Lower lobe of right lung (tissue), 2 donors: ENCODE results near the gene HDDC2. TPM values are rescaled to one million over a fixed set of nuclear protein-coding genes. Genes with fewer than 3 reads are reported as not detected.

Source experiments
- ATAC-seq, 2 donors: fragments of 200-7000 bp; cut with Tn5 transposase; one replicate each; pipeline ENCODE4 v1.9.1; 2020 to 2022; ENCODE audit warnings: mild to moderate bottlenecking in 2 of 2, moderate library complexity in 2 of 2
- DNase-seq: peaks from one replicate; pipeline ENCODE4 v3.0.0-alpha.2; 2020
- H3K27ac ChIP-seq: fragments of 200-600 bp; one replicate; pipeline ENCODE4 v1.8.0; 2022
- H3K27me3 ChIP-seq: fragments of 200-600 bp; one replicate; pipeline ENCODE4 v1.8.0; 2022; ENCODE audit warnings: low read depth
- H3K36me3 ChIP-seq: fragments of 200-600 bp; one replicate; pipeline ENCODE4 v1.8.0; 2022; ENCODE audit warnings: mild to moderate bottlenecking
- H3K4me1 ChIP-seq: fragments of 200-600 bp; one replicate; pipeline ENCODE4 v1.8.0; 2022
- H3K4me3 ChIP-seq: fragments of 200-600 bp; one replicate; pipeline ENCODE4 v1.8.0; 2022; ENCODE audit warnings: mild to moderate bottlenecking
- H3K9me3 ChIP-seq: fragments of 200-600 bp; one replicate; pipeline ENCODE4 v1.8.0; 2022
- intact Hi-C: fragments of 100-400 bp; cut with DNase I; formaldehyde crosslinking; loops from one replicate; pipeline ENCODE4 v1.11.0; 2022
- total RNA-seq: library from RNA; stranded (reverse); fragmentation: NEBNext Ultra II Directional; extraction: Animal tissue kit (Norgen Biotek cat#: 25700); gene quantifications from one replicate; pipeline ENCODE4 v1.2.1, GENCODE V29; 2021
- TF ChIP-seq, protein P1 (sequence below): fragments of 200-600 bp; IDR thresholded peaks from one replicate; pipeline ENCODE4 v1.8.0; 2022; ENCODE audit warnings: antibody characterized with exemption, mild to moderate bottlenecking
- donor health status: DM: no; HTN: yes; CAD: no; lungs with severe emphysema.

The HDDC2 gene
- total RNA-seq, 1 donor from 2014 or later, result 55.4 TPM

DNA sequence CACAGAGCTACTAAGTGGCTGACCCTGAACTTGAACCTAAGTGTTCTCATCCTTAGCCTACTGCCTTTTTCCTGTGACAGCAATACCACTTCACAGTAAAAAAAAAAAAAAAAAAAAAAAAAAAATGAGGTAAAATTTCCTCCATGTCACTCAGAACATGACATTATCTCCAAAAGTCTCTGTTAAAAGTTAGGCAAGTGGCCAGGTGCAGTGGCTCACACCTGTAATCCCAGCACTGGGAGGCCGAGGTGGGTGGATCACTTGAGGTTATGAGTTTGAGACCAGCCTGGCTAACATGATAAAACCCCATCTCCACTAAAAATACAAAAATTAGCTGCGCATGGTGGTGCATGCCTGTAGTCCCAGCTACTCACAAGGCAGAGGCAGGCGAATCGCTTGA, 11.2 kb upstream of the HDDC2 start:
- Histone ChIP-seq H3K4me3 (no peak overlapping the region), H3K36me3 (no peaks in the 10 kb centered on the region), H3K9me3 (no peaks in the 10 kb centered on the region), H3K27me3 (no peaks in the 10 kb centered on the region), H3K27ac (no peak overlapping the region), H3K4me1 (no peaks in the 10 kb centered on the region)
- TF ChIP-seq, protein P1, sequence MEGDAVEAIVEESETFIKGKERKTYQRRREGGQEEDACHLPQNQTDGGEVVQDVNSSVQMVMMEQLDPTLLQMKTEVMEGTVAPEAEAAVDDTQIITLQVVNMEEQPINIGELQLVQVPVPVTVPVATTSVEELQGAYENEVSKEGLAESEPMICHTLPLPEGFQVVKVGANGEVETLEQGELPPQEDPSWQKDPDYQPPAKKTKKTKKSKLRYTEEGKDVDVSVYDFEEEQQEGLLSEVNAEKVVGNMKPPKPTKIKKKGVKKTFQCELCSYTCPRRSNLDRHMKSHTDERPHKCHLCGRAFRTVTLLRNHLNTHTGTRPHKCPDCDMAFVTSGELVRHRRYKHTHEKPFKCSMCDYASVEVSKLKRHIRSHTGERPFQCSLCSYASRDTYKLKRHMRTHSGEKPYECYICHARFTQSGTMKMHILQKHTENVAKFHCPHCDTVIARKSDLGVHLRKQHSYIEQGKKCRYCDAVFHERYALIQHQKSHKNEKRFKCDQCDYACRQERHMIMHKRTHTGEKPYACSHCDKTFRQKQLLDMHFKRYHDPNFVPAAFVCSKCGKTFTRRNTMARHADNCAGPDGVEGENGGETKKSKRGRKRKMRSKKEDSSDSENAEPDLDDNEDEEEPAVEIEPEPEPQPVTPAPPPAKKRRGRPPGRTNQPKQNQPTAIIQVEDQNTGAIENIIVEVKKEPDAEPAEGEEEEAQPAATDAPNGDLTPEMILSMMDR, result no peak
- DNase-seq (no peak), ATAC-seq (no peak)
- intact Hi-C loops, result loop anchor here (5.0 kb wide), 1 partner anchor 439 kb away; no protein-coding TSS in a partner anchor

DNA sequence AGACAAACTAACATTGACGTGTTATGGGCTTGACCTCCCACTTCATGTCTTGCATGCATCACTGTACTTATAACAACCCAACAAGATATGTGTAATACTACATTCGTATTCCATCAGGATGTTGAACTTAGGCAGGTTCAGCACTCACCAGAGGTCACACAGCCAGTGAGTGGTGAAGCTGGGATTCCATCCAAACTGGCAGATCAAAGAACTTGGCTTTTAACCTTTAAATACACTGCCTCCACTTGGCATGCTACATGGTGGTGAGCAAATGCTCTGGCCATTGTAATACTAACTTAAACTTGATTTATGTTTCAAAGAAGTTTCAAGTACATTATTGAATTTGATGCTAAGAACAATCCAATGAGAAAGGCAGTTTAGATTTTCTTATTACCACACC, 10.7 kb upstream of the HDDC2 start:
- H3K27ac ChIP-seq, result no peak overlapping the region
- H3K27me3 ChIP-seq, result no peaks in the 10 kb centered on the region
- H3K36me3 ChIP-seq, result no peaks in the 10 kb centered on the region
- no peak overlapping the region for H3K4me3 ChIP-seq
- no peaks in the 10 kb centered on the region for H3K4me1 ChIP-seq
- ATAC-seq (peak in 1 of 2 donors; percentile 6), DNase-seq (no peak)
- intact Hi-C loops, result loop anchor here (5.0 kb wide), 1 partner anchor 440 kb away; no protein-coding TSS in a partner anchor
- no peaks in the 10 kb centered on the region for H3K9me3 ChIP-seq
- TF ChIP-seq, protein P1, result no peak

DNA sequence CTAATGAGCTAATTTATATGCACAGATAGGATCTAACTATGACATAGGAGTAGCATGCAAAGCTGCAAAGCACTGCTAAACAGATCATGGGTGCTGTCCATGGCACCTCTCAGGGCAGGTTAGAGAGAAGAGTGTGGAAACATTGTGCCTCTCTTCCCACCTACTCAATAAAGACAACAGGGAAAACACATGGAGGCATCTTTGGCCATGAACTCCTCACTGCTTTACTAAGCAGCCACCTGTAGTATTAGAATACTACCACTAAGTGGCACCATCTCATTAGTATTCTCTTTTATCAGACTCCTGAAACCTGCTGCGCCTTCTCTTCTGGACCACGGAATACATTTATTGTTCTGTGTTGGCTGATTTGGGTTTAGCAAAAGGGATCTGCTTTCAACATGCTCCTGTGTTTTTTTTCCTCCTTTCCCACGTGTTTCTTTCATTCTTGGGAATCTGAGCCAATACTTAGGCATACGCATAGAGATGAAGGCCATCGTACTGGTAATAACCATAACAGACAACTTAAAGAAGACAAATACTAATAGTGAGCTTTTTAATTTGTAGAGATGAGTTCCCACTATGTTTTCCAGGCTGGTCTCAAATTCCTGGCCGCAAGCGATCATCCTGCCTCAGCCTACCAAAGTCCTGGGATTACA, 9.4 kb upstream of the HDDC2 start:
- H3K9me3 ChIP-seq, result no peaks in the 10 kb centered on the region
- ATAC-seq, result peak; percentile 85 to 88
- intact Hi-C loops, result loop anchor here (5.0 kb wide), 1 partner anchor 441 kb away; no protein-coding TSS in a partner anchor
- TF ChIP-seq, protein P1, result peak; percentile 88
- H3K4me1 ChIP-seq, result no peaks in the 10 kb centered on the region
- no peaks in the 10 kb centered on the region for H3K27me3 ChIP-seq
- H3K27ac ChIP-seq, result no peak overlapping the region
- no peaks in the 10 kb centered on the region for H3K36me3 ChIP-seq
- no peak overlapping the region for H3K4me3 ChIP-seq
- no peak for DNase-seq

DNA sequence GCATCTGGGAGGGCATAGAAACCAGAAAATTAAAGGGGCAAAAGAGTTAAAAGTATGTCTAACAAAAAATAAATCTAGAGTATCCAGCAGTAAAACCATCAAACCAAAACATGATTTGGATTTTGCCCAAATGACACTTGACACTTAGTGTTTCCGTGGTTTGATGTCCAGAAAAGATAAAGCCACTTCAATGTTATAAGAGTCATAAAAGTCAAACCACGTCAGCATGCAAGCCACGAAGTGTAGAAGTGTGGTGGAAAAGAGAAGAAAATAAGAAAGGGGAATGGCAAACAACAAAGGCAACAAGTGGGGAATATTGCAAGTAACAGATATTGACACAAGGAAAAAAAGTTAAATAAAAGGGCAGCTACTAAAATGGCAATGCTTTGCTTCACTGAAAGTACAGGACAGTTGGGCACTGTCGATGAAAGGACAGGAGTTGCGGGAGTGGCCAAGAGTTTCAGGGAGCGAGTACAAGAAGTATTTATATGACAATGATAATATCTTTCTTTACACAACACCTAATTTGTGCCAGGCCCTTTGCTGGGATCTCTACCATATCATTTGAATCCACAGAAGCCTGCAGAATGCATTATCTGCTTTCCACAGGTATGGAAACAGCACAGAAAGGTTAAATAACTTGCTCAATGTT, 6.3 kb upstream of the HDDC2 start:
- ATAC-seq, result peak in 1 of 2 donors; percentile 64
- Histone ChIP-seq H3K36me3 (no peaks in the 10 kb centered on the region), H3K9me3 (no peaks in the 10 kb centered on the region), H3K27me3 (no peaks in the 10 kb centered on the region), H3K4me1 (no peaks in the 10 kb centered on the region), H3K27ac (no peak overlapping the region), H3K4me3 (no peak overlapping the region)
- DNase-seq, result no peak
- intact Hi-C loops, result no loop called here
- TF ChIP-seq, protein P1, result no peak

DNA sequence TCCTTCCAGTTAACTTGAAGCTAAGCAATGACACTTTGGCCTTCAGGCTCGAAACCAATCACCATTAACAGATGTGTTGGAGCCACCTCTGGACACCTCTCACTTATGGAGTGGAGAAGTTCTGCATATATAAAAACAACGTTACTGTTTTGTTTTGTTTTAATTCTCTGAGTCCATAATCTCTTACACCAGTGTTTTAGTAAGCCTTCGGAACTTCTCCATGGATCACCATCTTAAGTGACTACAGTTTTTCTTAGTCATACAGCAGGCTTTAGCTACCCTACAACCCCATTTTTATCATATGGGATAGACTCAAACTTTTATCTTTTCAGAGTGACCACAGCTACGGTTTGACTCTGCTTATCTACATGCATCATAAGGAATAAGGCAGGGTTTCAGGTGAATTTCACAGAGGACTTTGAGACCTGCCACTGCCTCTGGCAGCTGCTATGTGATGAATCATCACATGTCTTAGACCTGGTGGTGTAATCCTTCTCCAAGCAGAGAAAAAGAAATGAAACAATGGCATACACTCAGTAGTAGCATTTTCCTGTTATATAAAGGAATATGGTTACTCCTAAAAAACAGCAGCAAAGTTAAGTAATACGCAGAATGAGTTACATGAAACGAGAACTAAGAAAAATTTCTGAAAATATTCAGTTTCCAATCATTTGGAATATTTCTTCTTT, 5.5 kb upstream of the HDDC2 start:
- no peaks in the 10 kb centered on the region for H3K27me3 ChIP-seq
- no peak for DNase-seq
- no peak overlapping the region for H3K4me3 ChIP-seq
- intact Hi-C loops, result no loop called here
- no peak overlapping the region for H3K27ac ChIP-seq
- ATAC-seq, result no peak
- TF ChIP-seq, protein P1, result no peak
- H3K4me1 ChIP-seq, result no peaks in the 10 kb centered on the region
- H3K36me3 ChIP-seq, result no peaks in the 10 kb centered on the region
- no peaks in the 10 kb centered on the region for H3K9me3 ChIP-seq
